H1 (cell line): ENCODE data around the gene TRABD. TPM values are rescaled to one million over a fixed set of nuclear protein-coding genes. Genes with fewer than 3 reads are reported as not detected.

Source experiments
- CTCF ChIA-PET: fragments of 300-600 bp; sonication (Branson Sonifier 250); formaldehyde crosslinking; loops from one replicate; lab custom pipeline; 2021; ENCODE audit not compliant: partially characterized antibody; lab: Charles Lee
- POLR2A ChIA-PET: fragments of 300-600 bp; sonication (Branson Sonifier 250); formaldehyde crosslinking; loops from one replicate; lab custom pipeline; 2021; ENCODE audit warnings: inconsistent platforms; ENCODE audit not compliant: partially characterized antibody; lab: Charles Lee
- DNase-seq, 2 experiments: peaks; one replicate each; pipeline versions ENCODE4 v3.0.0 to v3.0.0-alpha.2; 2010 to 2022; ENCODE audit warnings: low spot score in 2 of 2, low read depth in 1 of 2, mixed read lengths in 1 of 2
- FAIRE-seq: peaks from 2 replicates; lab custom pipeline; 2011; peaks lifted over from hg19 to GRCh38; lab: Jason Lieb, UNC
- H2AFZ ChIP-seq: 2 replicates; pipeline ENCODE4 v1.8.1; 2012; ENCODE audit warnings: low read length, inconsistent platforms
- H2AK5ac ChIP-seq: 2 replicates; pipeline ENCODE4 v1.6.1; 2013; ENCODE audit warnings: low read depth, low read length
- H2BK120ac ChIP-seq: replicated peaks from 2 replicates; pipeline ENCODE3; 2013; ENCODE audit warnings: low read depth, low read length, inconsistent platforms
- H2BK12ac ChIP-seq: 2 replicates; pipeline ENCODE4 v1.6.1; 2013; ENCODE audit warnings: low read depth, low read length
- H2BK15ac ChIP-seq: 2 replicates; pipeline ENCODE4 v1.6.1; 2013; ENCODE audit warnings: low read length
- H2BK20ac ChIP-seq: 2 replicates; pipeline ENCODE4 v1.6.1; 2013; ENCODE audit warnings: low read length
- H2BK5ac ChIP-seq: 2 replicates; pipeline ENCODE4 v1.6.1; 2013; ENCODE audit warnings: low read depth, low read length
- H3K14ac ChIP-seq: 2 replicates; pipeline ENCODE4 v1.6.1; 2013; ENCODE audit warnings: inconsistent platforms; ENCODE audit not compliant: insufficient read length
- H3K18ac ChIP-seq: 2 replicates; pipeline ENCODE4 v1.6.1; 2013; ENCODE audit warnings: low read length; ENCODE audit errors: extremely low read depth
- H3K23ac ChIP-seq: 2 replicates; pipeline ENCODE4 v1.6.1; 2013; ENCODE audit warnings: inconsistent platforms; ENCODE audit not compliant: insufficient read length
- H3K23me2 ChIP-seq: 2 replicates; pipeline ENCODE4 v1.6.1; 2013; ENCODE audit warnings: low read depth, low read length
- H3K27ac ChIP-seq: 2 replicates; pipeline ENCODE4 v1.6.1; 2011; ENCODE audit warnings: low read depth, low read length, inconsistent platforms
- H3K27me3 ChIP-seq, 4 experiments: replicated peaks in 1 of 4; 1 replicate in 1 of 4; 2 replicates in 3 of 4; pipeline versions ENCODE4 v1.6.1 to v1.8.1; 2011 to 2013; ENCODE audit warnings: low read length in 3 of 4, mild to moderate bottlenecking in 3 of 4, inconsistent platforms in 2 of 4, mixed read lengths in 2 of 4, moderate library complexity in 1 of 4; ENCODE audit not compliant: control insufficient read depth in 3 of 4, insufficient read depth in 3 of 4; ENCODE audit errors: extremely low read depth in 1 of 4
- H3K36me3 ChIP-seq, 4 experiments: 2 replicates each; pipeline versions ENCODE4 v1.6.1 to v1.8.1; 2011 to 2013; ENCODE audit warnings: mild to moderate bottlenecking in 4 of 4, low read length in 3 of 4, moderate library complexity in 2 of 4, control low read depth in 1 of 4, inconsistent platforms in 1 of 4; ENCODE audit not compliant: insufficient read depth in 4 of 4, control insufficient read depth in 2 of 4
- H3K4ac ChIP-seq: replicated peaks from 2 replicates; pipeline ENCODE3; 2013; ENCODE audit warnings: low read length, low read depth, mixed read lengths, inconsistent platforms; ENCODE audit not compliant: insufficient read length
- H3K4me1 ChIP-seq, 4 experiments: replicated peaks in 1 of 4; 1 replicate in 1 of 4; 2 replicates in 3 of 4; pipeline versions ENCODE4 v1.6.1 to v1.8.1; 2011 to 2013; ENCODE audit warnings: low read length in 3 of 4, inconsistent platforms in 2 of 4, mixed read lengths in 1 of 4; ENCODE audit not compliant: insufficient read depth in 4 of 4, control insufficient read depth in 3 of 4
- H3K4me2 ChIP-seq, 2 experiments: 2 replicates each; pipeline versions ENCODE4 v1.6.1 to v1.8.1; 2011 to 2013; ENCODE audit warnings: low read depth in 2 of 2, low read length in 2 of 2, control low read depth in 1 of 2, inconsistent platforms in 1 of 2, mild to moderate bottlenecking in 1 of 2; ENCODE audit not compliant: insufficient read depth in 1 of 2
- H3K4me3 ChIP-seq, 4 experiments: fragments of 200-600, 300-600 bp in 1 of 4; sonication (generic), shearing (Covaris generic), sonication (Bioruptor Twin) in 1 of 4; 2 replicates each; pipeline versions ENCODE4 v1.5.1 to v1.8.1; 2011 to 2016; ENCODE audit warnings: low read length in 4 of 4, low read depth in 3 of 4, control low read depth in 2 of 4, inconsistent platforms in 2 of 4, mild to moderate bottlenecking in 2 of 4, mixed read lengths in 1 of 4, moderate library complexity in 1 of 4; ENCODE audit not compliant: insufficient read depth in 2 of 4; ENCODE audit errors: extremely low read depth in 1 of 4
- H3K56ac ChIP-seq: replicated peaks from 2 replicates; pipeline ENCODE3; 2013; ENCODE audit warnings: low read depth, mild to moderate bottlenecking, mixed read lengths, low read length, inconsistent platforms; ENCODE audit not compliant: insufficient read length
- H3K79me1 ChIP-seq: 2 replicates; pipeline ENCODE4 v1.6.1; 2013; ENCODE audit warnings: low read depth, low read length, control low read depth
- H3K79me2 ChIP-seq, 2 experiments: 2 replicates each; pipeline versions ENCODE4 v1.6.1 to v1.8.1; 2012 to 2013; ENCODE audit warnings: low read length in 2 of 2, mild to moderate bottlenecking in 2 of 2, inconsistent platforms in 1 of 2; ENCODE audit not compliant: insufficient read depth in 2 of 2, control insufficient read depth in 1 of 2
- H3K9ac ChIP-seq, 4 experiments: replicated peaks in 1 of 4; 1 replicate in 1 of 4; 2 replicates in 3 of 4; pipeline versions ENCODE4 v1.6.1 to v1.8.1; 2011 to 2013; ENCODE audit warnings: low read depth in 3 of 4, low read length in 3 of 4, control low read depth in 2 of 4, mild to moderate bottlenecking in 2 of 4, moderate library complexity in 2 of 4, inconsistent platforms in 1 of 4; ENCODE audit errors: extremely low read depth in 1 of 4
- H3K9me3 ChIP-seq, 2 experiments: 2 replicates each; pipeline versions ENCODE4 v1.6.1 to v1.8.1; 2012 to 2013; ENCODE audit warnings: mild to moderate bottlenecking in 2 of 2, moderate library complexity in 2 of 2, control low read depth in 1 of 2, inconsistent platforms in 1 of 2, low read depth in 1 of 2, low read length in 1 of 2, mixed read lengths in 1 of 2; ENCODE audit not compliant: insufficient read depth in 2 of 2
- H4K20me1 ChIP-seq, 2 experiments: replicated peaks in 1 of 2; 2 replicates each; pipeline versions ENCODE3 to v1.8.1; 2011 to 2013; ENCODE audit warnings: inconsistent platforms in 2 of 2, low read length in 2 of 2, mild to moderate bottlenecking in 1 of 2; ENCODE audit not compliant: insufficient read depth in 2 of 2, control insufficient read depth in 1 of 2
- H4K5ac ChIP-seq: 2 replicates; pipeline ENCODE4 v1.6.1; 2013; ENCODE audit warnings: low read length, low read depth, mixed read lengths, inconsistent platforms; ENCODE audit not compliant: insufficient read length
- H4K8ac ChIP-seq: 2 replicates; pipeline ENCODE4 v1.8.0; 2013; ENCODE audit warnings: mild to moderate bottlenecking, moderate library complexity, low read length, inconsistent platforms; ENCODE audit not compliant: insufficient read depth; ENCODE audit errors: extremely low read depth
- H4K91ac ChIP-seq: replicated peaks from 2 replicates; pipeline ENCODE3; 2013; ENCODE audit warnings: low read length, mixed read lengths, inconsistent platforms; ENCODE audit not compliant: insufficient read length
- ASH2L ChIP-seq: fragments of 200-600, 300-600 bp; sonication (generic); IDR thresholded peaks from one replicate; pipeline ENCODE4 v1.7.1; 2017; ENCODE audit warnings: low read length
- CBX5 ChIP-seq: fragments of 300-800, 300-1000 bp; sonication (generic); IDR thresholded peaks from 2 replicates; pipeline ENCODE4 v1.7.1; 2016; ENCODE audit warnings: antibody characterized with exemption, low read length, low read depth
- CHD2 ChIP-seq: IDR thresholded peaks from 2 replicates; pipeline ENCODE4 v1.6.1; 2012; ENCODE audit warnings: low read length, improper control_type of control experiment
- CTBP2 ChIP-seq: IDR thresholded peaks from 2 replicates; pipeline ENCODE4 v1.7.0; 2011; ENCODE audit warnings: borderline replicate concordance, mild to moderate bottlenecking, moderate library complexity, mixed read lengths, low read length; ENCODE audit not compliant: insufficient read depth, insufficient read length
- EGR1 ChIP-seq: IDR thresholded peaks from 2 replicates; pipeline ENCODE4 v1.6.1; 2011; ENCODE audit warnings: low read depth, low read length, borderline replicate concordance
- KDM4A ChIP-seq: IDR thresholded peaks from one replicate; pipeline ENCODE4 v1.7.1; 2012; ENCODE audit warnings: low read depth, mild to moderate bottlenecking, moderate library complexity, low read length, inconsistent platforms; ENCODE audit not compliant: severe bottlenecking
- POLR2A ChIP-seq, 2 experiments: IDR thresholded peaks; 1 replicate in 1 of 2; 2 replicates in 1 of 2; pipeline ENCODE4 v1.6.1; 2011; ENCODE audit warnings: low read depth in 2 of 2, low read length in 2 of 2, mild to moderate bottlenecking in 2 of 2; ENCODE audit errors: control extremely low read depth in 1 of 2
- RNF2 ChIP-seq: fragments of 200-900, 300-1000 bp; sonication (generic); IDR thresholded peaks from 2 replicates; pipeline ENCODE4 v1.7.1; 2016; ENCODE audit warnings: borderline replicate concordance, low read depth, mild to moderate bottlenecking, antibody characterized with exemption, low read length; ENCODE audit not compliant: poor library complexity, severe bottlenecking; ENCODE audit errors: missing control alignments
- RXRA ChIP-seq: IDR thresholded peaks from 2 replicates; pipeline ENCODE4 v1.6.1; 2011; ENCODE audit warnings: low read depth, mild to moderate bottlenecking, low read length, moderate library complexity; ENCODE audit not compliant: insufficient read depth
- SUZ12 ChIP-seq: fragments of 200-600 bp; sonication (generic); IDR thresholded peaks from 2 replicates; pipeline ENCODE4 v1.6.1; 2012; ENCODE audit warnings: mild to moderate bottlenecking, inconsistent platforms, low read length, moderate library complexity, mixed read lengths
- YY1 ChIP-seq: IDR thresholded peaks from 2 replicates; pipeline ENCODE4 v1.6.1; 2011; ENCODE audit warnings: low read depth, mild to moderate bottlenecking, low read length
- ZNF274 ChIP-seq: IDR thresholded peaks from 2 replicates; pipeline ENCODE4 v1.7.0; 2012; ENCODE audit warnings: low read length, borderline replicate concordance; ENCODE audit errors: extremely low read depth
- WGBS, 2 experiments: shearing (Covaris generic) in 1 of 2; methylation state at CpG; one replicate each; pipeline versions ENCODE4 v1.1.6 to v1.1.7; 2013 to 2015; ENCODE audit warnings: low lambda C conversion rate in 2 of 2, mixed read lengths in 2 of 2, inconsistent platforms in 1 of 2, low coverage in 1 of 2, missing lambda C conversion rate in 1 of 2; ENCODE audit not compliant: insufficient replicate concordance in 2 of 2, insufficient coverage in 1 of 2, insufficient read length in 1 of 2; ENCODE audit errors: extremely low coverage in 1 of 2, missing lambda C conversion rate in 1 of 2; 5-methylcytosine and 5-hydroxymethylcytosine counted together
- polyA plus RNA-seq, 7 experiments: library from polyadenylated mRNA; depleted of rRNA in 3 of 7; stranded (reverse) in 5 of 7; unstranded in 2 of 7; fragments of >200 nt in 5 of 7; fragments of 200-250 nt in 2 of 7; gene quantifications; 1 replicate in 5 of 7; 2 replicates in 1 of 7; 4 replicates in 1 of 7; pipeline versions ENCODE4 v1.2.1 to v1.2.3, GENCODE V29; 2011 to 2013; ENCODE audit warnings: missing spikeins in 2 of 7, mixed read lengths in 2 of 7
- total RNA-seq: library from RNA; stranded (reverse); fragmentation: NEBNext Ultra II Directional; extraction: Animal tissue kit (Norgen Biotek cat#: 25700); gene quantifications from 2 replicates; pipeline ENCODE4 v1.2.1, GENCODE V29; 2021

Gene TRABD
- total and polyA plus RNA-seq, 2 of the 8 experiments (the other 6 are each of a cell fraction or from before 2014, with no cell fraction given), result 44.2 to 57.5 TPM

DNA sequence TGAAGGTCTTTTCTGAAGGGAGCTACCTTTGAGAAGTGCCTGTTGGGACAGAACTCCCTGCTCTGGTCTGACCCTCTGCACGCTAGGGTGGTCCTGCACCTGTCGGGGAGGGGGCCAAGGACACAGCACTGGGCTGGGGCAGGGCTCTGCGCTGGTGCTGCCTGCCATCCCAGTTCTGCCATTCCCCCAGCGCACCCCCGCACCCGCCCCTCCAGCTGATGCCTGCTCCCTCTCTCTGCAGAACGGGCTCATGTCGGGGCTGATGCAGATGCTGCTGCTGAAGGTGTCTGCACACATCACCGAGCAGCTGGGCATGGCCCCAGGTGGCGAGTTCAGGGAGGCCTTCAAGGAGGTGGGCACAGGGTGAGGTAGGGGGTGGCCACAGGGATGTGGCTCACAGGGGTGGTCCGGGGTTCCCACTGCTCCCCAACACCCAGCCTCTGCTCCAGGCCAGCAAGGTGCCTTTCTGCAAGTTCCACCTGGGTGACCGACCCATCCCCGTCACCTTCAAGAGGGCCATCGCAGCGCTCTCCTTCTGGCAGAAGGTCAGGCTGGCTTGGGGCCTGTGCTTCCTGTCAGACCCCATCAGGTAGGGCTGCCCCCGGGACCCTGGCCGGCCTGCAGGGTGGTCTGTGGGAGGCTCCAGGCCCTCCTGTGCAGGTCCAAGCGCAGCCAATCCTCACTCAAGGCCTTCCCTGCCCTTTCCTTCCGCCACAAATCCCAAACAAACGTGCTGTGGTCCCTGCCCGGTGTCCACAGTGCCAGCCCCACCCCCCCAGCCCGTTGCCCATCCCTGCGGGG, 11.5 kb downstream of the TRABD start:
- Histone ChIP-seq H3K4me3 (no peak overlapping the region), H2BK120ac (no peak overlapping the region), H3K14ac (no peak overlapping the region), H3K4me2 (no peak overlapping the region), H3K27me3 (no peaks in the 10 kb centered on the region), H2BK15ac (no peak overlapping the region), H3K79me1 (no peaks in the 10 kb centered on the region; the same call in 1 of the 2 replicates), H3K23me2 (peaks cover 13% of the 10 kb centered on the region; the same call in 1 of the 2 replicates), H2BK5ac (no peak overlapping the region), H4K8ac (no peak overlapping the region), H4K5ac (no peak overlapping the region), H3K4ac (no peak overlapping the region), H3K79me2 (peaks cover 0 to 12% of the 10 kb centered on the region in 2 experiments; a peak in 1 of 4 replicates), H2AK5ac (no peak overlapping the region), H3K9ac (no peak overlapping the region), H2AFZ (no peak overlapping the region), H4K91ac (no peak overlapping the region), H3K23ac (no peak overlapping the region), H3K36me3 (peaks cover 6 to 37% (median 10%) of the 10 kb centered on the region in 4 experiments; a peak in 5 of 8 replicates), H2BK12ac (no peak overlapping the region), H3K56ac (no peak overlapping the region), H3K27ac (no peak overlapping the region), H3K18ac (no peak overlapping the region), H4K20me1 (peaks cover under 1 to 17% of the 10 kb centered on the region in 2 experiments), H3K9me3 (no peaks in the 10 kb centered on the region), H2BK20ac (no peak overlapping the region), H3K4me1 (peaks cover 0 to 6% (median 4%) of the 10 kb centered on the region in 4 experiments; a peak in 6 of 7 replicates)
- FAIRE-seq (no peak), DNase-seq (no peak)
- 97% methylated on average over 17 of the region's 23 CpGs; no CpG with 5 or more reads in 1 of the 2 experiments for WGBS, 2 experiments
- CTCF ChIA-PET, result no interaction called here
- POLR2A ChIA-PET, result interaction anchor here (0.5 to 0.6 kb wide), 2 partner anchors 41 to 98 kb away, joined by 3 to 4 read pairs; no protein-coding TSS in a partner anchor
- TF ChIP-seq ASH2L, result no peak
- TF ChIP-seq YY1, result no peak
- TF ChIP-seq RXRA, result no peak
- no peak for TF ChIP-seq CHD2
- no peak for TF ChIP-seq SUZ12
- TF ChIP-seq KDM4A, result no peak
- TF ChIP-seq POLR2A (IDR thresholded peaks at IDR 0.05; ENCODE audit: control extremely low read depth in 1 of 2, low read depth in 2 of 2, low read length in 2 of 2), result no peak
- TF ChIP-seq EGR1, result no peak
- TF ChIP-seq ZNF274, result no peak
- no peak for TF ChIP-seq CBX5
- no peak for TF ChIP-seq RNF2
- TF ChIP-seq CTBP2, result no peak
